ENCODE measurements around the gene KCNMA1.

DNA sequence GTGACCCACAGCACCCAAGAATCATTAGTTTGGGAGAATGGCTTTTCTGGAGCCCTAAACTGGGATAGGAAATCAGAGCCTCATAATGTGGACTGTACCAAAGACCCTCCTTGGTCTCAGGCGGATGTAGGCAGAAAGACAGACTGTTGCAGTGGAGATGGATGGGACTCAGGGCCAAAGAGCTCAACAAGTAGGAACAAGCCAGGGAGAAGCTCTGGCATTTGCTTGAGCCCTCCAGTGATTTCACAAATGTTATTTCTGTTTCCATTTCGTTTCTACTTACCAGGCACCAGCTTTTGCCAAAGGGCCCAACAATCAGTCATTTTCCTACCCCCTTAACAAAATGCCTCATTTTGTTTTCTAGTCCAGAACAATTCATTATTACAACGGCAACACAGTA lies 762.7 kb downstream of the KCNMA1 start:
- TF ChIP-seq SUZ12 (IDR thresholded peaks at IDR 0.05; ENCODE audit: extremely low read depth, insufficient read depth, insufficient read length) (no peak), ZNF274 (IDR thresholded peaks at IDR 0.05; ENCODE audit: low read depth, low read length) (no peak), YY1 (IDR thresholded peaks at IDR 0.05; ENCODE audit: insufficient read depth, insufficient read length) (no peak)

Data from NT2/D1 (cell line).